GM12878 (cell line): ENCODE measurements around the gene GRK6. TPM values are rescaled to one million over a fixed set of nuclear protein-coding genes. Genes with fewer than 3 reads are reported as not detected.
A peak's percentile ranks its signal among the peaks of the same experiment; 100 is the strongest.

ENCODE experiments used
- ASH2L ChIP-seq: fragments of 300-600, 200-600 bp; sonication (generic); IDR thresholded peaks from 2 replicates; pipeline ENCODE4 v1.6.1; 2017; ENCODE audit warnings: low read depth, mild to moderate bottlenecking, borderline replicate concordance
- ATF7 ChIP-seq: fragments of 450-650 bp; IDR thresholded peaks from 2 replicates; pipeline ENCODE4 v1.6.1; 2016; ENCODE audit warnings: low read depth, mild to moderate bottlenecking
- CUX1 ChIP-seq: IDR thresholded peaks from 2 replicates; pipeline ENCODE4 v1.6.1; 2012; ENCODE audit warnings: improper control_type of control experiment, low read depth, low read length; ENCODE audit not compliant: insufficient replicate concordance
- E2F8 ChIP-seq: fragments of 450-650 bp; IDR thresholded peaks from 2 replicates; pipeline ENCODE4 v1.6.1; 2018; ENCODE audit warnings: mild to moderate bottlenecking, low read depth, moderate library complexity; ENCODE audit not compliant: partially characterized antibody
- EGR1 ChIP-seq, 2 experiments: IDR thresholded peaks; 1 replicate in 1 of 2; 2 replicates in 1 of 2; pipeline ENCODE4 v1.6.1; 2011 to 2012; ENCODE audit warnings: low read depth in 2 of 2, low read length in 2 of 2, borderline replicate concordance in 1 of 2, mild to moderate bottlenecking in 1 of 2, moderate library complexity in 1 of 2
- GABPA ChIP-seq: IDR thresholded peaks from 2 replicates; pipeline ENCODE4 v1.6.1; 2014; ENCODE audit warnings: antibody characterized with exemption, low read depth, mild to moderate bottlenecking, inconsistent platforms
- GATAD2B ChIP-seq: fragments of 450-650 bp; conservative IDR thresholded peaks from 2 replicates; pipeline ENCODE4 v1.6.1; 2017; ENCODE audit warnings: low read depth, mild to moderate bottlenecking, moderate library complexity
- HDAC2 ChIP-seq: fragments of 200-600 bp; sonication (generic); IDR thresholded peaks from 2 replicates; pipeline ENCODE4 v1.6.1; 2017
- KAT2A ChIP-seq: conservative IDR thresholded peaks from 2 replicates; pipeline ENCODE4 v1.6.1; 2011; ENCODE audit warnings: low read depth, low read length; ENCODE audit not compliant: control insufficient read depth
- MAX ChIP-seq: IDR thresholded peaks from 2 replicates; pipeline ENCODE4 v1.6.1; 2012; ENCODE audit warnings: low read depth, low read length, improper control_type of control experiment
- MYC ChIP-seq: IDR thresholded peaks from 2 replicates; pipeline ENCODE4 v1.6.1; 2011; ENCODE audit warnings: mild to moderate bottlenecking, low read length, moderate library complexity, inconsistent platforms; ENCODE audit not compliant: insufficient read depth, insufficient replicate concordance, insufficient read length, severe bottlenecking
- NFIC ChIP-seq: IDR thresholded peaks from 2 replicates; pipeline ENCODE4 v1.6.1; 2012; ENCODE audit warnings: low read depth, mild to moderate bottlenecking, inconsistent platforms, low read length, moderate library complexity
- NR2C2 ChIP-seq: IDR thresholded peaks from 2 replicates; pipeline ENCODE4 v1.6.1; 2011; ENCODE audit warnings: borderline replicate concordance, low read depth; ENCODE audit not compliant: control insufficient read depth, insufficient read length
- PML ChIP-seq: IDR thresholded peaks from 2 replicates; pipeline ENCODE4 v1.6.1; 2012; ENCODE audit warnings: low read length, inconsistent platforms
- RELA ChIP-seq: fragments of 450-650 bp; IDR thresholded peaks from 2 replicates; pipeline ENCODE4 v1.8.0; 2014; ENCODE audit warnings: borderline replicate concordance; ENCODE audit not compliant: partially characterized antibody
- polyA plus RNA-seq, 11 experiments: library from polyadenylated mRNA; depleted of rRNA in 4 of 11; unstranded in 6 of 11; stranded (reverse) in 5 of 11; fragments of >200 nt; fragmentation: Nextera tagmentation in 4 of 11; fragmentation: Illumina TruSeq in 1 of 11; extraction: Ambion mirVana in 4 of 11; extraction: Trizol in 1 of 11; gene quantifications; 1 replicate in 1 of 11; 2 replicates in 10 of 11; pipeline versions ENCODE4 v1.2.1 to v1.2.3, GENCODE V29; 2011 to 2016; ENCODE audit warnings: inconsistent platforms in 2 of 11, missing spikeins in 2 of 11, low read depth in 1 of 11
- total RNA-seq, 4 experiments: library from RNA; depleted of rRNA in 3 of 4; stranded (reverse); fragments of >200 nt in 3 of 4; fragmentation: Illumina TruSeq in 1 of 4; extraction: Trizol in 1 of 4; gene quantifications; 2 replicates each; pipeline versions ENCODE4 v1.2.1 to v1.2.3, GENCODE V29; 2013 to 2021
- TF ChIP-seq, protein P1 (sequence below): fragments of 450-650 bp; formaldehyde crosslinking; IDR thresholded peaks from 2 replicates; pipeline ENCODE4 v1.4.0; 2020; ENCODE audit warnings: mild to moderate bottlenecking, moderate library complexity

Gene GRK6
- total and polyA plus RNA-seq, 10 of the 15 experiments (the other 5 are each of a cell fraction or from before 2014, with no cell fraction given): 0.79 to 124 (median 41.6) TPM

DNA sequence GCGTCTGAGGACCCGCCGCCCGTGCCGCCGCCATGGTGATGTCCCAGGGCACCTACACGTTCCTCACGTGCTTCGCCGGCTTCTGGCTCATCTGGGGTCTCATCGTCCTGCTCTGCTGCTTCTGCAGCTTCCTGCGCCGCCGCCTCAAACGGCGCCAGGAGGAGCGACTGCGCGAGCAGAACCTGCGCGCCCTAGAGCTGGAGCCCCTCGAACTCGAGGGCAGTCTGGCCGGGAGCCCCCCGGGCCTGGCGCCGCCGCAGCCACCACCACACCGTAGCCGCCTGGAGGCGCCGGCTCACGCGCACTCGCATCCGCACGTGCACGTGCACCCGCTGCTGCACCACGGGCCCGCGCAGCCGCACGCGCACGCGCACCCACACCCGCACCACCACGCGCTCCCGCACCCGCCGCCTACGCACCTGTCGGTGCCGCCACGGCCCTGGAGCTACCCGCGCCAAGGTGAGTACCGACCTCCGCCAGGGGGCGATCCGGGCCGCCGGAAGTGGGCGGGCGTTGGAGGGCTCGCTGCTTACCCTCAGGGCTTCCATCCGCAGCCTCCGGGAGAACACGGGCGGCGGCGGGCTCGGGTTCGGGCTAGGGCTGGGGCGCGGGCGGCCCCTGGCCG lies 28.7 kb downstream of the GRK6 start (continued):
- TF ChIP-seq KAT2A: no peak
- no peak for TF ChIP-seq PML
- TF ChIP-seq MAX: 0 out of 2 replicates have a peak, but pooled peaks have one; percentile 19
- no peak for TF ChIP-seq GABPA
- TF ChIP-seq NR2C2: no peak
- TF ChIP-seq, protein P1, sequence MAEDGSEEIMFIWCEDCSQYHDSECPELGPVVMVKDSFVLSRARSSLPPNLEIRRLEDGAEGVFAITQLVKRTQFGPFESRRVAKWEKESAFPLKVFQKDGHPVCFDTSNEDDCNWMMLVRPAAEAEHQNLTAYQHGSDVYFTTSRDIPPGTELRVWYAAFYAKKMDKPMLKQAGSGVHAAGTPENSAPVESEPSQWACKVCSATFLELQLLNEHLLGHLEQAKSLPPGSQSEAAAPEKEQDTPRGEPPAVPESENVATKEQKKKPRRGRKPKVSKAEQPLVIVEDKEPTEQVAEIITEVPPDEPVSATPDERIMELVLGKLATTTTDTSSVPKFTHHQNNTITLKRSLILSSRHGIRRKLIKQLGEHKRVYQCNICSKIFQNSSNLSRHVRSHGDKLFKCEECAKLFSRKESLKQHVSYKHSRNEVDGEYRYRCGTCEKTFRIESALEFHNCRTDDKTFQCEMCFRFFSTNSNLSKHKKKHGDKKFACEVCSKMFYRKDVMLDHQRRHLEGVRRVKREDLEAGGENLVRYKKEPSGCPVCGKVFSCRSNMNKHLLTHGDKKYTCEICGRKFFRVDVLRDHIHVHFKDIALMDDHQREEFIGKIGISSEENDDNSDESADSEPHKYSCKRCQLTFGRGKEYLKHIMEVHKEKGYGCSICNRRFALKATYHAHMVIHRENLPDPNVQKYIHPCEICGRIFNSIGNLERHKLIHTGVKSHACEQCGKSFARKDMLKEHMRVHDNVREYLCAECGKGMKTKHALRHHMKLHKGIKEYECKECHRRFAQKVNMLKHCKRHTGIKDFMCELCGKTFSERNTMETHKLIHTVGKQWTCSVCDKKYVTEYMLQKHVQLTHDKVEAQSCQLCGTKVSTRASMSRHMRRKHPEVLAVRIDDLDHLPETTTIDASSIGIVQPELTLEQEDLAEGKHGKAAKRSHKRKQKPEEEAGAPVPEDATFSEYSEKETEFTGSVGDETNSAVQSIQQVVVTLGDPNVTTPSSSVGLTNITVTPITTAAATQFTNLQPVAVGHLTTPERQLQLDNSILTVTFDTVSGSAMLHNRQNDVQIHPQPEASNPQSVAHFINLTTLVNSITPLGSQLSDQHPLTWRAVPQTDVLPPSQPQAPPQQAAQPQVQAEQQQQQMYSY (CRISPR knock-in tag): no peak
- TF ChIP-seq MYC: peak; percentile 61
- no peak for TF ChIP-seq ASH2L
- TF ChIP-seq CUX1: no peak
- no peak for TF ChIP-seq E2F8
- TF ChIP-seq HDAC2: no peak
- peak; percentile 43 for TF ChIP-seq RELA
- TF ChIP-seq ATF7: no peak
- TF ChIP-seq GATAD2B: peak; percentile 86
- peak in 1 of 2 experiments; percentile 93; a peak in 2 of 3 replicates for TF ChIP-seq EGR1 (IDR thresholded peaks at IDR 0.05; ENCODE audit: borderline replicate concordance in 1 of 2, low read depth in 2 of 2, low read length in 2 of 2)
- no peak for TF ChIP-seq NFIC
